HG02571 (cell line): Measurements from ENCODE around the gene TTC28.
"Not testable (repeated sequence)": the region's sequence is repeated elsewhere in the genome, so short reads cannot be mapped to it uniquely, and the experiment has no call there.

Experiments
- ATAC-seq: cut with Tn5 transposase; IDR thresholded peaks from one replicate; pipeline ENCODE4 v1.9.1; 2021; ENCODE audit warnings: mild to moderate bottlenecking, moderate library complexity; ENCODE audit not compliant: unreplicated experiment

TTC28 gene

GRCh38 chr22:28498044-28498443 is 181.6 kb downstream of the TTC28 start:
- ATAC-seq = no peak

- ATAC-seq = no peak
Measured at GRCh38 chr22:28497188-28497587, 182.5 kb downstream of the TTC28 start.

GRCh38 chr22:28491289-28491688 is 188.4 kb downstream of the TTC28 start:
- ATAC-seq = not testable (repeated sequence)

GRCh38 chr22:28488825-28489224 is 190.8 kb downstream of the TTC28 start:
- no peak for ATAC-seq

GRCh38 chr22:28484662-28485061 is 195.0 kb downstream of the TTC28 start:
- no peak for ATAC-seq

GRCh38 chr22:28481725-28482124 is 197.9 kb downstream of the TTC28 start:
- no peak for ATAC-seq

- ATAC-seq = no peak
Measured at GRCh38 chr22:28480000-28480715, 199.5 kb downstream of the TTC28 start.

- no peak for ATAC-seq
Measured at GRCh38 chr22:28478564-28478963, 201.1 kb downstream of the TTC28 start.

- ATAC-seq = no peak
Measured at GRCh38 chr22:28477556-28477955, 202.1 kb downstream of the TTC28 start.

GRCh38 chr22:28474330-28474729 is 205.3 kb downstream of the TTC28 start:
- ATAC-seq = no peak

GRCh38 chr22:28473258-28473657 is 206.4 kb downstream of the TTC28 start:
- no peak for ATAC-seq

GRCh38 chr22:28467055-28467454 is 212.6 kb downstream of the TTC28 start:
- ATAC-seq = not testable (repeated sequence)

- ATAC-seq = no peak
Measured at GRCh38 chr22:28466399-28466798, 213.2 kb downstream of the TTC28 start.

- no peak for ATAC-seq
Measured at GRCh38 chr22:28465841-28466240, 213.8 kb downstream of the TTC28 start.

- ATAC-seq = no peak
Measured at GRCh38 chr22:28464127-28464526, 215.5 kb downstream of the TTC28 start.

GRCh38 chr22:28463408-28463807 is 216.2 kb downstream of the TTC28 start:
- not testable (repeated sequence) for ATAC-seq

GRCh38 chr22:28462901-28463300 is 216.7 kb downstream of the TTC28 start:
- no peak for ATAC-seq

GRCh38 chr22:28462041-28462440 is 217.6 kb downstream of the TTC28 start:
- no peak for ATAC-seq

GRCh38 chr22:28454431-28455064 is 225.1 kb downstream of the TTC28 start:
- no peak for ATAC-seq

- ATAC-seq = no peak
Measured at GRCh38 chr22:28450109-28450508, 229.5 kb downstream of the TTC28 start.

GRCh38 chr22:28449041-28449440 is 230.6 kb downstream of the TTC28 start:
- no peak for ATAC-seq

- ATAC-seq = no peak
Measured at GRCh38 chr22:28448625-28449024, 231.0 kb downstream of the TTC28 start.

- no peak for ATAC-seq
Measured at GRCh38 chr22:28444659-28445058, 235.0 kb downstream of the TTC28 start.
